Measurements from ENCODE around the gene STIM1.
"Not testable (repeated sequence)": the region's sequence is repeated elsewhere in the genome, so short reads cannot be mapped to it uniquely, and the experiment has no call there.

STIM1 gene

GRCh38 chr11:4085575-4085974 lies 230.1 kb downstream of the STIM1 start:
- DNase-seq (ENCODE audit: insufficient read length, low spot score): no peak
- no peak for FAIRE-seq

- FAIRE-seq (no peak), DNase-seq (ENCODE audit: insufficient read length, low spot score) (no peak)
Measured at GRCh38 chr11:4086575-4087353, 231.3 kb downstream of the STIM1 start.

- DNase-seq (ENCODE audit: insufficient read length, low spot score) (no peak), FAIRE-seq (no peak)
Measured at GRCh38 chr11:4087551-4087950, 232.1 kb downstream of the STIM1 start.

DNA sequence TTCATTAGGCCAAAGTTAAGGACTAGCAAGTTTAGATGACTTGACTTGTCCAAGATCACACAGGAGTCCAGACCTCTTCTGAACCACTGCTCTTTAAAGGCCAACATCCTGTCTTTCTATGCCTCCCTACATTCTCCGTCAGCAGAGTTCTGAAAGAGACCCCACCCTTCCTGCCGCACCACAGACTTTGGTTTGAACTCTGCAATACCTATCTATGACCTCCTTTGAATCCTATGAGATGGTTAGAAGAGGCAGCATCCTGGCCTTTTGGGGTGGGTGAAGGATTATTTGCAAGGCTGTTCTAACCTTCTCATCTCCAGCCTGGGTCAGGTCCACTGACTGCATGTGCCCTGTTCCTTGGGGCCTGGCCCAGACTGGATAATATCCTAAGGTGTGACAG lies 234.8 kb downstream of the STIM1 start:
- FAIRE-seq: no peak
- no peak for DNase-seq (ENCODE audit: insufficient read length, low spot score)

- FAIRE-seq (no peak), DNase-seq (ENCODE audit: insufficient read length, low spot score) (no peak)
Measured at GRCh38 chr11:4092026-4092425, 236.6 kb downstream of the STIM1 start.

- no peak for DNase-seq (ENCODE audit: insufficient read length, low spot score)
- FAIRE-seq: no peak
Measured at GRCh38 chr11:4093519-4094347, 238.3 kb downstream of the STIM1 start.

- FAIRE-seq (peak; percentile 94), DNase-seq (ENCODE audit: insufficient read length, low spot score) (peak; percentile 83)
Measured at GRCh38 chr11:4094348-4095291, 239.2 kb downstream of the STIM1 start, which contains the start of gene RRM1. TSS of gene RRM1 (plus strand) at chr11:4094799. CDS start at chr11:4095013, 214 bp downstream.

DNA sequence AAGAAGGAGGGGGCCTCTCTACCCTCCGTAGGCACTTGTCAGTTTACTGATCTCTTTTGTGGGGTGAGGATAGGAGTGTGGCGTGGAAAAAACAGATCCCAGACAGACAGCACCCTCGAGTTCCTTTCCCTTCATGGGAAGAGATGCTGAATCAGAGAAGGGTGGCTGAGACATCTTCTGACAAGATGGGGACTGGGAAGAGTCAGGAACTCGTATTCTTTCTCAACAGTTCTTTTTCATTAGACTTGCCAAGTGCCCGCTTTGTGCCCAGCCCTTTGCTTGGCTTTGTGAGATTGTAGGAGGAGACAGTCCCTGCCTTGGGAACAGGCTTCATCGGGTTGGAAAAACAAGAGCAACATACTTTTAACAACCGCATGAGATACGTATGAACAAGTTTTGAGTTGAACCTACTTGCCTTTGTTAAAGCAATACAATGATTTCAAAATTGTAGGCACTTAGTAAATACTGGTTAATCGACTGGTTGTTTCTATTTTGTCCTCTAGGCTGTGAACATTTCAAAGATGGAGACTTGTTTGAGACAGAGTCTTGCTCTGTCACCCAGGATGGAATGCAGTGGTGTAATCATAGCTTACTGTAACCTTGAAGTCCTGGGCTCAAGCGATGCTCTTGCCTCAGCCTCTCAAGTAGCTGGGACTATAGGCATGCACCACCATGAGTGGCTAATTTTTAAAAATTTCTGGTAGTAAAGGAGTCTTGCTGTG lies 240.2 kb downstream of the STIM1 start:
- DNase-seq (ENCODE audit: insufficient read length, low spot score) (no peak), FAIRE-seq (peak; percentile 64)

- FAIRE-seq (no peak), DNase-seq (ENCODE audit: insufficient read length, low spot score) (no peak)
Measured at GRCh38 chr11:4098026-4098621, 242.7 kb downstream of the STIM1 start.

DNA sequence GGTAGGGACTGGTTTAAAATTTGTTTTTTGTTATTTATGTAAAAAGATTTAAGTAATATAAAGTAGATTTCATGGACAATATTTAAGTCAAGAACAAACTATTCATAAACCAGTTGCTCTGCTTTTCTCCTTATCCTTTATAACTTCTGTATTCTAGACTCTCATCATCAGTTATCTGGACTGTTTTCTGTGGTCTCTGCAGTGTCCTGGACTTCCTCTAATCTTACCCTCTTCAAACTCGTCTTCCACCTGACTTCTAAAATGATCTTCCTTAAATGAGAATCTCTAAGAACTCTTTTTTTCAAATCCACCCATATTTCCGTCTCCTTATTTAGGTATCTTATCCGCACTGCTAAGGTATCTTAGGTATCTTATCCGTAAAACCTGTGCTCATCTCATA lies 247.2 kb downstream of the STIM1 start:
- DNase-seq (ENCODE audit: insufficient read length, low spot score) (no peak), FAIRE-seq (no peak)

DNA sequence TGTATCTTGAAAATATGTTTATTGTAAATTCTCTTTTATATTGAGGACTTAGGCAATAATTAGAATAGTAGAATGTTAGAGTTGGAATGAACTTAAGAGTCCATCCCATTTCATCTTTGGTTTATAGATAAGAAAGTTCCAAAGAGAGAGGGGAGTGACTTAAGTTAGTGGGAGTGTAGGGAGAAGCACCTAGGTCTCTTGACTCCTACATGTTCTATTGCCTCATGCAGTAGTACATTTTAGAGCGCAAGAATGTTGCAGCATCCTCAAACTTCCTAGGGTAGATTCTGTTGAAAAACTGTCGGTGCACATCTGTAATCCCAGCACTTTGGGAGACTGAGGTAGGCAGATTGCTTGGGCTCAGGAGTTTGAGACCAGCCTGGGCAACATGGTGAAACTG lies 247.8 kb downstream of the STIM1 start:
- DNase-seq (ENCODE audit: insufficient read length, low spot score) (no peak), FAIRE-seq (no peak)

GRCh38 chr11:4105916-4106315 lies 250.5 kb downstream of the STIM1 start:
- no peak for DNase-seq (ENCODE audit: insufficient read length, low spot score)
- FAIRE-seq: no peak

DNA sequence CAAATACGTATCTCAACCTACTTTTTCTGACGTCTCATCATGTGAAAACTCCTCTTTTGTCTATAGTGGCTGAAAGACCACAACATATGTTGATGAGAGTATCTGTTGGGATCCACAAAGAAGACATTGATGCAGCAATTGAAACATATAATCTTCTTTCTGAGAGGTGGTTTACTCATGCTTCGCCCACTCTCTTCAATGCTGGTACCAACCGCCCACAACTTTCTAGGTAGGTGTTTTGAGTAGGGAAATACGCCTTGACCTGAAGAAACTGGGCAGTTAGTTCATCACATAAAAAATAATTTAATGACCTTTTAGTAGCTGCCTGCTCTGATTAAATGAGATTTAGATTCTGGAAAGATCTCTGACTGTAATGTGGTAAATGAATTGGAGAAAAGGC lies 256.4 kb downstream of the STIM1 start:
- no peak for FAIRE-seq

GRCh38 chr11:4115128-4115527 lies 259.7 kb downstream of the STIM1 start:
- no peak for FAIRE-seq
- no peak for DNase-seq (ENCODE audit: insufficient read length, low spot score)

More for the DNA sequence above, 256.4 kb downstream of the STIM1 start:
- no peak for DNase-seq (ENCODE audit: insufficient read length, low spot score)

- DNase-seq (ENCODE audit: insufficient read length, low spot score) (no peak), FAIRE-seq (no peak)
Measured at GRCh38 chr11:4118107-4118506, 262.6 kb downstream of the STIM1 start.

DNA sequence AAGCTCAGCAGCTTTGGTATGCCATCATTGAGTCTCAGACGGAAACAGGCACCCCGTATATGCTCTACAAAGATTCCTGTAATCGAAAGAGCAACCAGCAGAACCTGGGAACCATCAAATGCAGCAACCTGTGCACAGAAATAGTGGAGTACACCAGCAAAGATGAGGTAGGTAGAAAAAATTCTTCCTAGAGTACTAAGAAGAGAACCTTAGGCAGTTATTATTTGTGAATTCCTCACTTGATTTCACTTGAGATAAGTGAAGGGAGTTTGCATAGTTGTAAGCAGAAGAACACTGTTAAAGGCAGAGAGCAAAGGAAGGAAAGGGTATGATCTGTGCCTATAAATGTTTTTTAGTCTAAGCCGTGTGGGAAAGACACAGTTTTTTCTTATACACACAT lies 267.8 kb downstream of the STIM1 start:
- FAIRE-seq: no peak
- DNase-seq (ENCODE audit: insufficient read length, low spot score): no peak

DNA sequence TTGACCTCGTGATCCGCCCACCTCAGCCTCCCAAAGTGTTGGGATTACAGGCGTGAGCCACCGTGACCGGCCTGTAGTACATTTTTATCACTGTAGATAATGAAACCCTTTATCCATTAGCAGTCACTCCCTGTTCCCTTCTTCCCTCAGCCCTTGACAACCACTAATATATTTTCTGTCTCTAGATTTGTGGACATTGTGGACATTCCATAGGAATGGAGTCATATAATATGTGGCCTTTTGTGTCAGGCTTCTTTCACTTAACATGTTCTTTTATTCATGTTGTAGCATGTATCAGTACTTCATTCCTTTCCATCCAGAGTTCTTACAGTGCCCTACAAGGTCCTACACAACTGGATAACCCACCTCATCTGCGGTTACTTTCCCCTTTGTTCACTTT lies 269.7 kb downstream of the STIM1 start:
- DNase-seq (ENCODE audit: insufficient read length, low spot score): no peak
- FAIRE-seq: no peak

DNA sequence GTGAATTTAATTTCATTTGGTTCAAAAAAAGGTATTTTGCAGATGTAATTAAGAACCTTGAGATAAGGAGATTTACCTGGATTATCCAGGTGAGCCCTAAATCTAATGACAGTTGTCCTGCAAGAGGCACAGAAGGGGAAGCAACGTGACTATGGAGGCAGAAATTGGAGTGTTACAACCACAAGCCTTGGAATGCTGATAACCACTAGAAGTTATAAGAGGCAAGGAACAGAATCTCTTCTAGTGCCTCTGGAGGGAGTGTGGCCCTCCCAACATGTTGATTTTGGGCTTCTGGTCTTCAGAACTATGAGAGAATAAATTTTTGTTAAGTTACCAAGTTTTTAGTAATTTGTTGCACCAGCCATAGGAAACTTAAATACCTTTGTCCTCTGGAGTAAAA lies 271.9 kb downstream of the STIM1 start:
- no peak for FAIRE-seq

DNA sequence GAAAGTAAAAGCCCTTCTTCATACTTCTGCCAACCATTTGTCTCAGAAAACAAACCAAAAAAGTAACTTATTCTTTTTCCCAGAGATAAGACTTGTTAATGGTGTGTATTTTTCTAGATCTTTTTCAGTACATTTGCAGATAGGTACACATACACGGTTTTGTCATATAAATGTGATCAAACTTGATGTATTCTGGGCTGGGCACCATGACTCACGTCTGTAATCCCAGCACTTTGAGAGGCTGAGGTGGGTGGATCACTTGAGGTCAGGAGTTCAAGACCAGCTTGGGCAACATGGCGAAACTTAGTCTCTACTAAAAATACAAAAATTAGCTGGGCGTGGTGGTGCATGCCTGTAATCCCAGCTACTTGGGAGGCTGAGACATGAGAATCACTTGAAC lies 274.8 kb downstream of the STIM1 start:
- not testable (repeated sequence) for DNase-seq (ENCODE audit: insufficient read length, low spot score); FAIRE-seq

More for the DNA sequence above, 271.9 kb downstream of the STIM1 start:
- no peak for DNase-seq (ENCODE audit: insufficient read length, low spot score)

GRCh38 chr11:4134806-4135205 lies 279.3 kb downstream of the STIM1 start:
- FAIRE-seq (no peak), DNase-seq (ENCODE audit: insufficient read length, low spot score) (no peak)

All from GM19239 (cell line).